NCI-H1930 (cell line): Measurements from ENCODE around the gene CBL.
A peak's percentile ranks its signal among the peaks of the same experiment; 100 is the strongest.

Experiments used
- DNase-seq, 2 experiments: peaks; one replicate each; lab custom pipeline; 2025; lab: John Stamatoyannopoulos, UW

Gene CBL

DNA sequence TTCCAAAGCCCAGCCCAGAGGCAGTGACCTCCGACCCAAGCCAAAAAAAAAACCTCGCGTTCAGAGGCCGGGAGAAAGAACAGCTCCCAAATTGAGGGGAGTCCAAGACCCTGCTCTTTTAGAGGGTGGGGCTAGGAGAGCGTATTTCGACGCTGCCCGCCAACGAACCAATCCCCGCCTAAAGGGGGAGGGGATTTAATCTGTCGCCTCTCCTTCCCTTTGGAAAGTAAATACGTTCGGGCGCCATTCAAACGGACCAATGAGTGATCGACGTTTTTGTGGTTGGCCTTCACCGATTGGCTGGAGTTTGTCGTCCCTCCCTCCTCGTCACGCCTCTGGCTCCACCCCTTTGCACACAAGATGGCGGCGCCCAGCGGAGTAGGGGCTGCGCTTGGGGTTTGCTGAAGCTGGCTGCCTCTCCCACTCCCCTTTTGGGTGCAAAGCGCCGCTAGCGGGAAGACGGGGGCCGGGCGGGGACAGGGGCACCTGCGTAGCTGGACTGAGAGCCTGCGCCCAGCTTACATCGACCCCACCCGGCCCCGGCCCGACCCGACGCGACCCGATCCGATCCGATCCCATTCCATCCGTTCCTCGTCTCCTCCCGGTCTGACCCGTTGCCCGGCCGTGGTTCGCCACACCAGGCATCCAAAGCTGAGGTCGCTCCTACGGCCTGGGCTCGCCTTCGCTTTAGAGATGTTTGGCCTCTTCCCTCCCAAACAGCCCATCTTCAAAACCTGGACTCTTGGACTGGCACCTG is 128.2 kb downstream of the CBL start, which contains the start of gene RNF26:
Gene RNF26 (plus strand): TSS at position 354 of the 757 bp plus-strand sequence. CDS start 596 bp downstream, outside the sequence.
- DNase-seq, result peak; percentile 95 to 97

DNA sequence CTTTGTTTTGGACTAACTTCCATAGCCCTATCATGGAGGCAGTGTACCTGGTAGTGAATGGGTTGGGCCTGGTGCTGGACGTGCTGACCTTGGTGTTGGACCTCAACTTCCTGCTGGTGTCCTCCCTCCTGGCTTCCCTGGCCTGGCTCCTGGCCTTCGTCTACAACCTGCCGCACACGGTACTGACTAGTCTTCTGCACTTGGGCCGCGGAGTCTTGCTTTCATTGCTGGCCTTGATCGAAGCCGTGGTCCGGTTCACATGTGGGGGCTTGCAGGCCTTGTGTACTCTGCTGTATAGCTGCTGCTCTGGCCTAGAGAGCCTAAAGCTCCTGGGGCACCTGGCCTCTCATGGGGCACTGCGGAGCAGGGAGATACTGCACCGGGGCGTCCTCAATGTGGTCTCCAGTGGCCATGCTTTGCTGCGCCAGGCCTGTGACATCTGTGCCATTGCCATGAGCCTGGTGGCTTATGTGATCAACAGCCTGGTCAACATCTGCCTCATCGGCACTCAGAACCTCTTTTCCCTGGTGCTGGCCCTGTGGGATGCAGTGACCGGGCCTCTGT is 129.0 kb downstream of the CBL start:
- no peak for DNase-seq

DNA sequence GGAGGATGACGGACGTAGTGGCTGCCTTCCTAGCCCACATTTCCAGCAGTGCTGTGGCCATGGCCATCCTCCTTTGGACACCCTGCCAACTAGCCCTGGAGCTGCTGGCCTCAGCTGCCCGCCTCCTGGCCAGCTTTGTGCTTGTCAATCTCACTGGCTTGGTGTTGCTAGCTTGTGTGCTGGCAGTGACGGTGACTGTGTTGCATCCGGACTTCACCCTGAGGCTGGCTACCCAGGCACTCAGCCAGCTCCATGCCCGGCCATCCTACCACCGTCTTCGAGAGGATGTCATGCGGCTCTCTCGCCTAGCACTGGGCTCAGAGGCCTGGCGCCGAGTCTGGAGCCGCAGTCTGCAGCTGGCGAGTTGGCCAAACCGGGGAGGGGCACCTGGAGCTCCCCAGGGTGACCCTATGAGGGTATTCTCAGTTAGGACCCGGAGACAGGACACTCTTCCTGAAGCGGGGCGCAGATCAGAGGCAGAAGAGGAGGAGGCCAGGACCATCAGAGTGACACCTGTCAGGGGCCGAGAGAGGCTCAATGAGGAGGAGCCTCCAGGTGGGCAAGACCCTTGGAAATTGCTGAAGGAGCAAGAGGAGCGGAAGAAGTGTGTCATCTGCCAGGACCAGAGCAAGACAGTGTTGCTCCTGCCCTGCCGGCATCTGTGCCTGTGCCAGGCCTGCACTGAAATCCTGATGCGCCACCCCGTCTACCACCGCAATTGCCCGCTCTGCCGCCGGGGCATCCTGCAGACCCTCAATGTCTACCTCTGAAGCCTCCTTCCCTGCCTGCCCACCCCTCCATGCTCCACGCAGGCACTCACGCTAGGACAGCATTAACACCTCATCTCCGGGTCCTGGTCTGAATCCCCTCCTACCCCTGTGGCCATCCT is 129.8 kb downstream of the CBL start:
- DNase-seq, result no peak

DNA sequence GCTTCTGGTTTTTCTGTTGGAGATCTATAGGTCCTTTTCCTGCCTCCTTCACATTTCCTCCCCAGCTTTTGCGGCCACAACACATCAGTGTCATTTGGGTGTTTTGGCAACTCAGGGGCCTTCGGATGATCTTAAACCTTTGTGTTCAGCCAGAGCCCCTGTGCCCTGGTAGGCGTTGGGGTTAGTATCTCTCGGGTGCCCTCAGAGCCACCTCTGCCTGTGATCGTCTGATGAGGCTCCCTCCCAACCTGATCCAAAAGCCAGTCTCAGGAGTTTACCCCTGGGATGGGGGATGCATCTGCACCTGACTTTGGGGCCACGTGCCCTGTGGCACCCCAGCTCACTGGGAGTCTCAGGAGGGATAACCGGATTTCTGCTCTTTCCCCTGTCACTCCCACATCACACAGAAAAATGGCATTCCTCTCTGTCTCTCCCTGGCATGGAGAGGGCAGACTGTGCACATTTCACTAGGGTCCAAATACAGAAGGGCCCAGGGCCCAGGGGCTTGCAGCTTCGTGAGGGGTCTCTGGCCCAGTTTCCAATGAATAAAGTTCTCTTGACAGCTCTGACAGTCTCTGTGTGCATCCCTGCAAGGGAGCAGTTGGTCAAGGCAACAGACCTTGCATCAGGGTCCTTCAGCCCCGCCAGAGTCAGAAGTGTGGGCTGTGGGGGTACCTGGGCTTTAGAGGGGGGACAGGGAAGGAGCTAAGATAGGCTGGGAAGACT is 130.8 kb downstream of the CBL start:
- DNase-seq, result no peak

DNA sequence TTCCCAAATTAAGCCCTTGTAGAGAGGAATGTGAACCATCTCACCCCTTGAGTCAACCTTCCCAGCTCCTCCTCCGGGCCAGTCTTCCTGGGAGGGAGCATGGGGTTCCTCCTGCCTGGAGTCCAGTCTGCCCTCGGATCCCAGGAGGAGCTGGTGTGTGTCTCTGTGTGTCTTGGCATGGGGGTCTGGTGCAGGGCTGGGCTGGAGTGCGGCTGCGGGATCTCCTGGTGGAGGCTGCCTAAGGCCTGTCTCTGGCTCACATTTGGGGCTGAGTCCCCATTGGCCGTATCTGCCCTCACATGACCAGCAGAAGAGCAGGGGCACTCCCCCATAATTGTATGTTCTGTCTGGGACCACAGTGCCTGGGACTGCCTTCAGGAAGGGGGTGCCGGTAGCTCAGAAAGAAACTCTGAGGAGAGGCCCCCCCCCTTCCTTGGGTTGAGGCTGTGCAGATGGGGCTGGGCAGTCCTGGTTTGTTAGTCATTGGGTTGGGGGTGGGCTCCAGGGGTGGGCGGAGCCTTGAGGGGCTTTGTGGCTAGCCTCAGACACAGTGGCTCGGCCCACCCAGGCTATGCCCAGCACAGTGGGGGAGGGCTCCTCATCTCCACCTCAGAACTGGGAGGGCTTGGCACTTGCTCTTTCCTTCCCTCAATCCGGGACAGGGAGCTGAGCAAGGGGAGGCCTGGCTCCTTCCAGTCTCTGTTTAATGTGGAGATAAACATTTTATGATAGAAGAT is 131.6 kb downstream of the CBL start:
- DNase-seq, result no peak

DNA sequence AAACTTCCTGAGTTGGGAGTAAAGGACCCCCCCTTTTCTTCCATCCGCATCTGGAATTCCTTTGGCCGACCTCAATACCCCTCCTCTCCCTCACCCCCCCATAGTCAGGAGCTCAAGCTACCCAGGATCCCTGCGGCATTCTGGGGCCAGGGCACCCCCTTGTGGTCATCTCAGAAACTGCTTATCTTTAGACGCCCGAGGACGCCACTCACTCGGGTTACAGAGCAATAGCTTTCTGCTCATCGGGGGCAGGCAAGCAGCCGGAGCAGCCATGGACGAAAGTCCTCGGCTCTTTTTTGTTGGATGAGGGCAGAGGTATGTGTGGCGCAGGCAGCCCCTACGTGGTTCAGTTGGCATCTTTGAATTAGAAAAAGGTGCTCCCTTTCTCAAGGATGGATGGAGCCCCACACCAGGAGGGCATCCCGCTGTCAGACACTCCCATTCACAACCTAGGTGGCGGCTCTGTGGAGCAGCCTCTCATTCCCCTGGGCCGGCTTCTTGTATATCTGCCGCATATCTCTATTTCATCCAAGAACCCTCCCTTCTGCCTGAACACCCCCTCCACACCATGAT is 132.3 kb downstream of the CBL start:
- DNase-seq, result peak; percentile 53 to 77

DNA sequence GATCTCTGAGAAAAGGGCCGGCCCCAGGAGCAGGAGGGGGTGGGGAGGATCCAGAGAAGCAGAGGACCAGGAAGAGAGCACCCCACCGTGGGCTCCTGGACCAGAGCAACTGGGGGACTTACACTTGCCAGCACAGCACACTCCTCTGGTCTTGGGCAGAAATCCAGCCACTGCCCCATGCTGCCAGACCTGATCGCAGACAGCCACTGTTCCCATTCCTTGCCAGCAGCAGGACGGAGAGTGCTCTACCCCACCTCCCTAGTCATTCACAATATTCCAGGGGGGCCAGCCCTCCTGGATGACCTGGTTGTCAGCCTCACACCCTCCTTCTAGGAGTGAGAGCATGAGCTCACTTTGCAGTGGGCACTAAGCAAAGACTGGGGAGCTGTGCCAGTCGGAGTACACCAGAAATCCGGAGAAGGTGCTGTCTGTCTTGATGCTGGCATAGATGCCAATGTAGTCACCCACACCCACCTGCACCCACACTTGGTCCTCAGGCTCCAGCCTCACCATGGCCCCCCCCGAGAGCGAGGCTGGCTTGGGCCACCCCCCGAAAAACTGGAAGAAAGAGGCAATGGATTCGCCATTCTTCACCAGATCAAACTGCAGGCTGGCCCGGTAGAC is 132.9 kb downstream of the CBL start:
- DNase-seq, result no peak

DNA sequence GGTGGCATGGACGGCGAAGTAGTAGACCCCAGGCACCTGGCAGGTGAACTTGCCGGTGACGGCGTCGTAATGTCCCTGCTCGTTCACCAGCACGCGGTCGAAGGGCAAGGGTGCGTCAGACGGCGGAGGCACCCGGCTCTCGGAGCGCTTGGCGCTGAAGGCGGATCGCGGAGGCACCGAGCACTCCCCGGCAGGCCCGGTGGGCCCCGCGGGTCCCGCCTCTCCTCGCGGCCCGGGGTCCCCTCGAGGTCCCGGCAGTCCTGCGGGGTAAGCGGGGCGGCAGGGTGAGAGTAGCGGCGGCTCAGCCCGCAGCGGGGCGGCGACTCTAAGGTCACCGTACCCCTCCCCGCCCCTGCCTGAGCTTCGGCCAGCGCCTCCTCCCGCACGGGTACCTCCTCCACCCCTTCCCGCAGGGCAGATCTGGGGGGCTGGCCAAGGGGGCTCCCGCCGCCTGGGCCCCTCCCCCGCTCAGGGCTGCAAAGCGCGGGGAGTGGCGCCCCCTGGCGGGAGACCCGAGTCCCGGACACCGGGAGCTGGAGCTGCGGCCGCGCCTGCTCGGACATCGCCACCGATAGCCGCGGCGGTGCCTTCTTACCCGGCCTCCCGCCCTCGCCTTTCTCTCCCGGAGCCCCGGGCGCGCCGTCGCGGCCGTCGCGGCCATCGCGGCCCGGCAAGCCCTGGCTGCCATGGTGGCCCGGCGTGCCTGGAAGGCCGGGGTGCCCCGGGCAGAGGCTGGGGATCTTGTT is 133.6 kb downstream of the CBL start:
- peak; percentile 33 to 82 for DNase-seq

DNA sequence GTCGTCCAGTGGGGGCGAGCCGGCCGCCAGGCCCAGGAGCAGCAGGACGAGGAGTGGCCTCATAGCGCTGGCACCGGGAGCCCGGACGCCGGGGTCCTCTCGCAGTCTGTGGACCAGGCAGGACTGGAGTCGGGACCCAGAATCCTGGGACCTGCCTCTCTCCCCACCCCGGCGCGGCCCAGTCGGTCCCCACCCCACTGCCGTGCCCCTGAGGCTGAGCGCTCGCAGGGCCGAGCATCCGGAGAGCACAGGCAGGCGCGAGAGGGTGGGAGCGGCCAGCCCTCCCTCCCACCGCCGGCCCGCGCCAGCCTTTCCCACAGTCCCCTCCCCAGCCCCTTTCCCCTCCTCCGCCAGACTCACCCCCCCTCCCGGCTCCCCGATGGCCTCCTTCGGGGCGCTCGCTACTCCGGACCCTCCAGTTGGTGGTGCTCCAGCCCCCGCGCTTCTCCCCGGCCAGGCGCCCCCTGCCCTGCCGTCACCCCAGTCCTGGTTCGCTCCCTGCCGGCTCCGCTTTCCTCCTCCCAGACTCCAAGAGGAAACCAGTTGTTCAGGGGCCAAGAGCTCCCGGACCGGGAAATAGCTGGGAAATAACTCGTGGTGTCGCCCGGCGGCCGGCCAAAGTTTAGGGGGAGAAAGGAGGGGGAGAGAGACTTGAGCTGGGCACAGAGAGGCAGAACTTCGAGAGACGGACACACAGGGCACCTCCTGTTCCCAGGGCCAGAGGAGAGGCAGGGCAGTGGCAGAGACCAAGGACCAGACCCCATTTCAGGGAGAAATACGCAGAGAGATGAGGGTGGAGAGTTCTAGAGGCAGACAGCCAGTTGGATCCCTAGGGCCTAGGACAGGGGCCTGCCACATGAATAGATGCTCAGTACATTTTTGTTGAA is 134.4 kb downstream of the CBL start, which contains the start of gene C1QTNF5:
Gene C1QTNF5 (minus strand): TSS at position 549 of the 887 bp plus-strand sequence. CDS start 486 bp downstream, at position 63.
- DNase-seq, result no peak

DNA sequence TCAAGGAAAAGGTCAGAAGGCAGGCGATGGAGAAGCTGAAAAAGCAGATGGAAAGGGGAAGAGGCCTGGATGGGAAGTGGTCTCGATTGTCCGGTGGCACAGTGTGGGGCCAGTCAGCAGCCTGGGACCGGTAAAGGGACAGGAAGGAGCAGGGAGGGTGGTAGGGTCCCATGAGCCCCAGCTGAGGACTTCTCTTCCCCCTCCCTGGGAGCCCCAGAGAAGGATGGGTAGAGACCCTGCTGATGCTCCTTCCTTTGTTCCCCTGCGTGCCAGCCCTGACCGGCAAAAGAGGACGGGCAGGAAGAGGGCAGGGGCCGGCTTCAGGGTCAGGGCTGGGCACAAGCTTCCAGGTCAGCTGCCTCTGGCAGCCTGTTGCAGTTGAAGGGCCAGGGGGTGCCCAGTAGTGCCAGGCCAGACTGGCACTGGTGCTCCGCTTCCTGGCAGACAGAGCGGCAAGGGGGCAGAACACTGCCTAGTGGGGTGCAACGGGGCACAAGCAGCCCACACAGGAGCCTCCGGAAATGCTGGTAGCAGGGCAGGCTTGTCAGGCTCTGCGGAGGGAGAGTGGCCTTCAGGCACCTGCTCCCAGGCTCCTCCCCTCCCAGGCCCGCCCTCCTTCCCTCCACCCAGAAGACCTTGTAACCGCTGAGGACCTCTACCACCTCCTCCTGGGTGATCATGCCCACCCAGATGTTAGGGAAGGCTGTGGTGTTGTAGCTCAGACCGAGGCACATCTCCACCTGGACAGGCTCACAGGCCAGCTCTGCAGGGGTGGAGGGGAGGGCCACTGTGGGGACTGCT is 135.3 kb downstream of the CBL start:
- DNase-seq, result no peak

DNA sequence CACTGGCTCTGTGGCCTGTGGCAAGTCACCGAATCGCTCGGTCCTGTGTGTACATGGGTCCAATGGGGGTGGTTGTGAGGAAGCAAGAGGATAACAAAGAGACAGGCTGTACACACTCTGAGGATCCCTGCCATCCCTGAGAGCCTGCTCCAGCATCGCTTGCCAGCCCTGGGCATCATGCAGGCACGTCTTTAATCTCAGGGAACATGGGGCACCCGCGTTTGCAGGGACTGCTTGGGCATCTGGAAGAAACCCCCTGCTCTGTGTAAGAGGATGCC is 135.8 kb downstream of the CBL start:
- no peak for DNase-seq

DNA sequence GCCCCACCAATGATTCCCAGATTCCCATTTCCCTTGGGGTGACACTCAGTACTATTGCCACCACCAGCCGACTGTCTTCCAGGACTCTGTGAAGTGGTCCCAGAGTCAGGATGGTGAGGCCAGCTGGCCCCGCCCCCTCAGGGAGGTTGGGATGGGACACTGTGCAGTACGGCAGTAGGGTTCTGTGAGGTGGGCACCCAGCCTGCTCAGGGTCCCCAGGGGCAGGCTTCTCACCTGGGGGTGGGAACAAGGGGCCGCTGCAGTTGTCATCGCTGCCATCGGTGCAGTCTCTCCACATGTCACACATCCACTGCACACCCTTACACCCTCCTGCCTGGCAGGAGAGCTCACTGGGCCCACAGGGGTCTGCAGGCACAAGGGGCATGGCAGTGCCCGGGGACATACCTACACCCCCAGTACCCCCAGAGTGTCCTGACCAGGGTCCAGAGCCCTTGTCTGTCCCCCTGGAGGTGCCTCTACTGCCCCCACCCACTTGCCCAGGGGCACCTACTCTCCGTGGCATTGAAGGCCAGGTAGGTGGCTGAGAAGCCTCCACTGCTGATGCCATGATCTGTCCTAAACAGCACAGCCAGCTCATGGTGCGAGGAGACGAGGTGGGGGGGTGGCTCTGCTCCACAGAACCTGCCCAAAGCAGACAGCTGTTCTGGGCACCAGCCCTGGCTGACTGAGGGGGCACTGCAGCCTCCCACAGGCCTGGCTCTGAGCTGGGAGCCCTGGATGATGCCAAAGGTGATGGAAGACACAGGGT is 136.4 kb downstream of the CBL start:
- DNase-seq, result no peak

DNA sequence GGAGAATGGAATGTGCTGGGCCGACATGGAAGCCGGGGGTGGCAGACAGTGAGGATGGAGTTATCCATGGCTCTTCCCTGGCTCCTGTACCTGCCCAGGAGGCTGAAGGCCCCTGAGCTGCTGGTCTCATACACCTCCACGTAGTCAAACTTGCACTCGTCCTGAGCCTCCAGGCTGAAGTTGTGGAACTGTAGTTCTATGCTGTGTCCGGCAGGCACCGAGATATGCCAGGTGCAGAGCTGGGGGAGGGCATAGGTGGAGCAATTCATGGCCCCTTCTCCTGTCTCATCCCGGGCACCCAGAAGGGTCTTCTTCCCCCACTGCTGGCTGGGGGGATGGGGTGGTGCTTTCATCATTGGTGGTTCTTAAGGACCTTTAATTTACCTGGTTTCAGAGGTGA is 137.6 kb downstream of the CBL start:
- no peak for DNase-seq

DNA sequence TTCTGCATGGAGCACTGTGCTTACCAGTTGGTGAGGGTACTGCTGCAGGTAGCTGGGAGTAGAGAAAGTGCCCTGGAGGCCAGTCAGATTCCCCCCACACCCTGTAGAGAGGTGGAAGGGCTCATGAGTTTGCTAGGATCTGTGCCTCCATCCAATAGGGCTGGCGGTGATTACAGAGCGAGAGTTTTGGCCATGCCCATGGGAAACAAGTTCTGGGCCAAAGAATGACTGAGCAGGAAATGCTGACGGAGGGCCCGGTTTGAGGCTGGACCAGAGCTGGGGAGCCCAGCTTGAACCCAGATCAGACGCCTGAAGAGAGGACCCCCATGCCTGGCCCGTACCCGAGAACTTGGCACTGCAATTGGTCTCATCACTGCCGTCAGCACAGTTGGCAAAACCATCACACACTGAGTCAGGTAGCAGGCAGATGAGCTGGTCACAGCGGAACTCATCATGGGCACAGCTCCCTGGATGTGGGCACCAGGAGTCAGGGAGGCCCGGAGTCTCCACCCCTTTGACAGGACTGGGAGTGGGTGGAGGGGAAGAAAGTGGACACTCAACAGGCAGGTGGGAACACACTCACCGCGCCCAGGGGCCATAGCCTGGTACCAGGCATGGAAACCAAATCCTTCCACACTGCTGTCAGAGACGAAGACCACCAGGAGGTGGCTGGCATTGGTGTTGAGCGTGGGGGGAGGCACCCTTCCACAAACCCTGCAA is 138.3 kb downstream of the CBL start:
- DNase-seq, result no peak

DNA sequence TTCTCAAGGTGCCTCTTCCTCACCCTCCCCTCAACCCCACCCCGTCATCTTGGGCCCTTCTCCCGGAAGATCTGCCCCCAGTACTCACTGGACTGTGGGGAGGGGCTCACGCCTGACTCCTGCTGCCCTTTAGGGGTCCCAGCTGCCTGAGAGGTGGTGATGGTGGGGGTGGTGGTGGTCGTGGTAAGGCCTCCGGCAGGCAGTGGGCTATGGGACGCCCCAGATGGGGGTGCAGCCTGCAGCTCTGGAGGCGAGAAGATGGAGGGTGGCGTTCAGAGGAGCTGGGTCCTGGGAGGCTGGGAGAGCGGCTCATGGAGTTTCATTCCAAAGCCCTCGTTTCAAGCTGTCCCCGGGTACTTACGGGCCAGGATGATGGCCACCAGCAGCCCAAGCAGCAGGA is 139.5 kb downstream of the CBL start:
- no peak for DNase-seq

DNA sequence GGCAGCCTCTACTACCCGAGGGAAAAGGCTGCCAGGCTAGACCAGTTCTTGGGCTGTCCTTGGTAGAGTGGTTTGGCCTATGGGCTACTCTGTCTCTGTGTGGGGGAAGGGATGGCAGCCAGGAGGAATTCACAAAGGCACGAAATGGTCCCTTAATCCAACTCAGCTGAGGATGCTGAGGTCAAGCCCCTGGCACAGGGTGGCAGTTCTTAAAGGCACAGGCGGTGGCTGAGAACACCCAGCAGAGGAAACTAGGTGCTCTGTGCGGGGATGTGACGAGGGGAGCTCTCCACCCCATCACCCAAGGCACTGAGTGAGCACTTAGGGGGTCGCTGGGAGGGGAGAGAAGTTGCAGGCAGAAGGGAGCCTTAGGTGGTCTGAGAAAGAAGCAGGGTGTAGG is 140.5 kb downstream of the CBL start, which contains the start of gene MFRP:
Gene MFRP (minus strand): TSS at position 101 of the 400 bp plus-strand sequence. CDS start 192 bp downstream, outside the sequence.
- DNase-seq, result no peak
